CD4-positive, alpha-beta T cell treated with Interleukin-4 for 4 hours (primary cell): ENCODE measurements around the gene INO80B.

Experiments
- DNase-seq: peaks from one replicate; pipeline ENCODE4 v3.0.0-alpha.2; 2020

Gene INO80B

DNA sequence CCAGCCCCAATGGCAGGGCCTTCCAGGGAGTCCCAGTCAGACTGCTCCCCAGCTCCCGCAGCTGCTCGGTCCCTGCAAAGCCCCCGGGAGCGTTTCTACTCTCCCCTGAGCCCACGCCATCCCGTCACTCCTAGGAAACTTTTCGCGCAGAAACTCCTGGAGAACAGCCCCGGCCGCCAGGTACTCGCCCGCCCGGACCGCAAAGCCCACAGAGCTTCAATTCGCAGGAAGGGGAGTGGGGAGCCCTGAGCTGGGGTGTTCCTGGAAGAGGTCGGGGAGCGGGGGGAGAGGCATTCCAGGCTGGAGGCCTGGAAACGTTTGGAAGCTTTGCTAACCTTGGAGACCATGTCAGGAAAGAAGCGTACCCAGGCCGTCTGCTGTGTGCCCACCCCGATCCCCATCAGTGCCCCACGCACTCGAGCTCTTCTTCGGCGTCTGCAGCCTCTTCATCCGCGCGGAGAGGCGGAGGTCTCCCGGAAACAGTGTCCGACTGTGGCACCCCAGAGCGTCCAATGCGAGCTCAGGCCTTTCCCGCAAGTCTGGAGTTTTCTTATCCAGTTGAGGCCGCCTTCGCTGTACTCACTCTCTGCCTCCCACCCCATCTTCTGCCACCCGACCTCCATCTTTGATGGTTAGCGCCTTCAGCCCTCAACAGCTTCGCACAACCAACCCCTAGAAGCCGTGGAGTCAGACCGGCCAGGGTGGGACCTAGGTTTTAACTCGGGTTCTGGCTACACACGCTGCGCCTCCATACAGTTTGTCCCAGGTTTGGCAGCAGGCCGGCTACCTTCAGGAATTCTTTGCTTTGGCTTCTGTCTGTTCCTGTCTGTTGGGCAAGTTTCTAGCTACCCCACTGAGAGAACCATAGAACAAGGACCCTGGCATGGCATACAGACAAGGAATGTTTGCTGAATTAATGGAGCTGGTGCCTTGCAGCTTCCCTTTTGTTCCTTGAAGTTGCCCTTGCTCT, 48.9 kb downstream of the INO80B start:
- DNase-seq: no peak

DNA sequence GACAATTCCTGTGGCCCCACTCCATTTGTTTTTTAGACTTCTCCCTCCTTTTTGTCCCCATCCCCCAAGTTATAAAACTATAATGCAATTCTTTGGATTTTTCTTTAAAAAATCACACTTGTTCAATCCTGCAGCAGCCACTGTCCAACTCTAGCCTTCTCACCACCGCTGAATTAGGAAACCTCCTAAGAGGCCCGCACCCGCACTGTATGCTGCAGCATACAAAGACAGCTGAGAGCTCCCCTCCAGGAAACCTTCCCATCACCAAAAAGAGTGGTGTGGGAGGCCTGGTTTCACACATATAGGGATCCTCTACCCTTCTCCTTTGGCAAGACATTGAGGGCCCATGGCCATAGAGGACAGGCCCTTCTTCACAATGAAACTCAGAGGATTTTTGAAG, 49.7 kb downstream of the INO80B start:
- no peak for DNase-seq

DNA sequence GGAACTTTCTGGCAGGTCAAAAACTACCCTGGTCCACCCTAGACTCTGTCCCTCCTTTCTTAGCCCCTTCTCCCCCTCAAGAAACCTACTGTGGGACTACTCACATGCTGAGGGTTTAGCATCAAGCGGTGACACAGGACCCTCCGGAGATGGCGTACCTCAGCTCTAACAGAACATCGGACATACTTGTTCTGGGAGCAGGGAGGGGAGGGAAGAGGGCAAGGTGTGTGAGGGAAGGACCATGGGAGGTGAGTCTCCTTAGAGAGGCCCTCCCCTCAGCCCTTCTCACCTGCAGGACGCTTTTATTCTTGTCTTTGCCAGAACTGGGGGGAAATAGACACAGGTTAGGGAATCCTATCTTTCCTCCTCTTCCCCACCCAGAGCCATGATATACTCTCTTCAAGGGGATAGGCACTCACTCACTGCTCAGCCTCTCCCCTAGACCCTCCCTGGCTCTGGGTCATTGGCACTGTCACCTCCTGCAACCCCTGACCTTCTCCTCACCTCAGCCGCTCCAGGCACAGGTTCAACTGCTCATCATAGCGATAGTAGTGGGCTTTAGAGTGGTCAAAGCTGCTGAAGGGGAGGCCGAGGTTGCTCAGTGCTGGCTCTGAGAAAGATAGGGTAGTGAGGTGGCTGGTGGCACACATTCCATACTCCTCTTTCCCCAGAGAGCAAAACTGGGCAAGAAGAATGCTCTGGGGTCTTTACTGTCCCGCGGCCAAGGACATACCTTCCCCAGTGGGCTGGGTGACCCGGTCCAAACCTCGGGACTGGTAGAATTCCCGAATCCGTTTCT, 50.8 kb downstream of the INO80B start:
- no peak for DNase-seq

DNA sequence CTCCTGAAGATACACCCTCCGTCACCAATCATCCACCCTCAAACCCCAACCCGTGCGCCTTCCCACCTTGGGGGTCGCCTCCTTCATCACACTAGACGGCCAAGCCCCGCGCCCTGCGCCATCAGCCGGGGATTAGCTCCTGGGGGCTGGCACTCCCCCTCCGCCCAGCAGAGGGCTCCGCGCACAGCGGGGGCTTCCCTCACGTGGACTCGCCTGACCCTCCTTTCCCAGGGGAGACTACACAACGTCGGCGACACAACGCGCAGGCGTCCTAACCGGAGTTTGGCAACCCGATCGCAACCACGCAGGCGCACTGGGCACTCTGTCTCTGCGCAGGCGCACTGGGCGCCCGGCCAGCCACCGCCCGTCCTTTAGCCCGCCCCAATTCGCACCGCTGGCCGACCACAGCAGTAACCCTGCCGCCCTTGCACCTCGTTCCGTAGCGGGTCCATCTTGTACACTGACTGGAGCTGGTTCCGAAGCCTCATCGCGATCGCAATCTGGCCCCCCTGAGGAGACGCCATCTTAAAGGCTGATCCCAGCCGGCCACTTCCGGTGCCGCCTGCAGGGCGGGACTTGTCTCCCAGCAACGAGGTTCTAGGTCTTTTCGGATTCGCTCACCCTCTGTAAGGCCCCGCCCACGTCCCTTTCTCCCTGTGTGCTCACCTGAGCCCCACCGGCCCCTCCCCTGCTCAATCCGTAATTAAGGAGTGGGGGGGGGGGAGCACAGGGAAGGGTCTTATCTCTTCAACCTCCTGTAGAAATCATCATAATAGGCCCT, 52.4 kb downstream of the INO80B start, which contains the start of gene PCGF1:
PCGF1 (minus strand) TSS at position 551 of the 781 bp plus-strand sequence; CDS start at position 524, 27 bp downstream.
- peak; percentile 98 for DNase-seq
